AG09319 (cell line): Measurements from ENCODE around the gene OTOG.

Experiments
- DNase-seq: peaks from one replicate; pipeline ENCODE4 v3.0.0-alpha.2; 2010; ENCODE audit warnings: low read depth; ENCODE audit errors: extremely low read depth
- CTCF ChIP-seq: IDR thresholded peaks from 2 replicates; pipeline ENCODE4 v1.5.1; 2011; ENCODE audit warnings: low read depth, mild to moderate bottlenecking, inconsistent platforms, low read length, moderate library complexity

Gene OTOG

GRCh38 chr11:17546240-17546639 lies 819 bp upstream of the OTOG start:
- DNase-seq, result no peak

GRCh38 chr11:17547932-17548331 lies 873 bp downstream of the OTOG start:
- no peak for TF ChIP-seq CTCF
- no peak for DNase-seq

More at GRCh38 chr11:17546240-17546639, 819 bp upstream of the OTOG start:
- TF ChIP-seq CTCF, result no peak

GRCh38 chr11:17548444-17548843 lies 1.4 kb downstream of the OTOG start:
- no peak for DNase-seq
- no peak for TF ChIP-seq CTCF

GRCh38 chr11:17550450-17551346 lies 3.6 kb downstream of the OTOG start:
- TF ChIP-seq CTCF, result no peak
- no peak for DNase-seq

- TF ChIP-seq CTCF, result no peak
- DNase-seq, result no peak
Measured at GRCh38 chr11:17551347-17552040, 4.4 kb downstream of the OTOG start.

- TF ChIP-seq CTCF, result no peak
- DNase-seq, result no peak
Measured at GRCh38 chr11:17552041-17552355, 4.9 kb downstream of the OTOG start.
